SK-N-SH (cell line): Measurements from ENCODE around the gene DENND6B. TPM values are rescaled to one million over a fixed set of nuclear protein-coding genes. Genes with fewer than 3 reads are reported as not detected.
"Not testable (repeated sequence)": the region's sequence is repeated elsewhere in the genome, so short reads cannot be mapped to it uniquely, and the experiment has no call there.

Experiments
- CTCF ChIA-PET: fragments of 300-600, 350-600 bp; formaldehyde crosslinking; extraction: SDS; loops from one replicate; lab custom pipeline; 2021; lab: Yijun Ruan, JAX
- POLR2A ChIA-PET: fragments of 350-600 bp; sonication (Branson Sonifier 250); formaldehyde crosslinking; extraction: SDS; loops from one replicate; lab custom pipeline; 2020; ENCODE audit warnings: antibody characterized with exemption, inconsistent platforms; lab: Yijun Ruan, JAX
- DNase-seq: peaks from one replicate; pipeline ENCODE4 v3.0.0; 2012
- H2AFZ ChIP-seq: fragments of 200-600 bp; sonication (generic); 2 replicates; pipeline ENCODE4 v1.8.1; 2016; ENCODE audit warnings: antibody characterized with exemption, mild to moderate bottlenecking, low read depth
- H3F3A ChIP-seq: fragments of 200-600 bp; sonication (generic); replicated peaks from 2 replicates; pipeline ENCODE3; 2016; ENCODE audit warnings: antibody characterized with exemption, mild to moderate bottlenecking; ENCODE audit not compliant: insufficient read depth
- H3K27ac ChIP-seq, 2 experiments: fragments of 200-500 bp in 1 of 2; fragments of 200-600 bp in 1 of 2; sonication (Bioruptor generic) in 1 of 2; sonication (generic), shearing (Covaris generic) in 1 of 2; 2 replicates each; pipeline versions ENCODE4 v1.5.1 to v1.6.1; 2014 to 2016; ENCODE audit warnings: low read depth in 2 of 2, inconsistent platforms in 1 of 2, low read length in 1 of 2, mild to moderate bottlenecking in 1 of 2, mixed read lengths in 1 of 2
- H3K27me3 ChIP-seq: fragments of 200-600 bp; sonication (generic), shearing (Covaris generic); 2 replicates; pipeline ENCODE4 v1.6.1; 2016; ENCODE audit warnings: mixed run types; ENCODE audit not compliant: insufficient read depth
- H3K36me3 ChIP-seq, 2 experiments: fragments of 200-500 bp in 1 of 2; fragments of 200-600 bp in 1 of 2; sonication (Bioruptor generic) in 1 of 2; sonication (generic) in 1 of 2; replicated peaks in 1 of 2; 2 replicates each; pipeline versions ENCODE3 to v1.5.1; 2014 to 2016; ENCODE audit warnings: low read length in 1 of 2, mild to moderate bottlenecking in 1 of 2; ENCODE audit not compliant: insufficient read depth in 2 of 2, control insufficient read depth in 1 of 2
- H3K4me1 ChIP-seq, 2 experiments: fragments of 200-500 bp in 1 of 2; fragments of 200-600 bp in 1 of 2; sonication (Bioruptor generic) in 1 of 2; sonication (generic), shearing (Covaris generic) in 1 of 2; 2 replicates each; pipeline versions ENCODE4 v1.5.1 to v1.6.1; 2014 to 2016; ENCODE audit warnings: low read depth in 1 of 2, low read length in 1 of 2, mixed run types in 1 of 2; ENCODE audit not compliant: insufficient read depth in 2 of 2, control insufficient read depth in 1 of 2
- H3K4me2 ChIP-seq: fragments of 200-600 bp; sonication (generic), shearing (Covaris generic); 2 replicates; pipeline ENCODE4 v1.6.1; 2017; ENCODE audit warnings: mixed run types
- H3K4me3 ChIP-seq, 2 experiments: fragments of 200-500 bp in 1 of 2; fragments of 200-600 bp in 1 of 2; sonication (Bioruptor generic) in 1 of 2; sonication (generic), shearing (Covaris generic) in 1 of 2; 2 replicates each; pipeline versions ENCODE4 v1.5.1 to v1.8.1; 2014 to 2016; ENCODE audit warnings: low read depth in 2 of 2, inconsistent platforms in 1 of 2, low read length in 1 of 2, mild to moderate bottlenecking in 1 of 2, mixed read lengths in 1 of 2, moderate library complexity in 1 of 2
- H3K79me2 ChIP-seq: fragments of 200-600 bp; sonication (generic); 2 replicates; pipeline ENCODE4 v1.8.1; 2017; ENCODE audit warnings: mild to moderate bottlenecking; ENCODE audit not compliant: insufficient read depth
- H3K9ac ChIP-seq: fragments of 200-600 bp; sonication (generic); 2 replicates; pipeline ENCODE4 v1.6.1; 2017; ENCODE audit warnings: mixed run types
- H3K9me2 ChIP-seq: fragments of 200-600 bp; sonication (generic); 2 replicates; pipeline ENCODE4 v1.6.1; 2017; ENCODE audit warnings: mixed run types
- H3K9me3 ChIP-seq: fragments of 200-600 bp; sonication (generic); 2 replicates; pipeline ENCODE4 v1.6.1; 2017; ENCODE audit warnings: mixed run types, mild to moderate bottlenecking, moderate library complexity
- H4K20me1 ChIP-seq: fragments of 200-600 bp; sonication (generic); 2 replicates; pipeline ENCODE4 v1.6.1; 2017; ENCODE audit warnings: mild to moderate bottlenecking, mixed run types; ENCODE audit not compliant: insufficient read depth
- CHD2 ChIP-seq: fragments of 150-350 bp; IDR thresholded peaks from 2 replicates; pipeline ENCODE4 v1.6.1; 2018; ENCODE audit warnings: low read length; ENCODE audit not compliant: partially characterized antibody
- EP300 ChIP-seq, 2 experiments: IDR thresholded peaks; 2 replicates each; pipeline versions ENCODE4 v1.4.0 to v1.6.1; 2012; ENCODE audit warnings: borderline replicate concordance in 1 of 2, low read depth in 1 of 2, low read length in 1 of 2
- FOSL2 ChIP-seq: IDR thresholded peaks from 2 replicates; pipeline ENCODE4 v1.4.0; 2012; ENCODE audit warnings: low read depth, mild to moderate bottlenecking, moderate library complexity, borderline replicate concordance
- FOXJ3 ChIP-seq: sonication (generic); formaldehyde crosslinking; IDR thresholded peaks from 2 replicates; pipeline ENCODE4 v1.5.1; 2020; ENCODE audit warnings: mild to moderate bottlenecking, missing genetic modification reagents
- FOXM1 ChIP-seq: IDR thresholded peaks from 2 replicates; pipeline ENCODE4 v1.4.0; 2012; ENCODE audit warnings: low read depth, mild to moderate bottlenecking
- IRF3 ChIP-seq: fragments of 150-350 bp; IDR thresholded peaks from 2 replicates; pipeline ENCODE4 v1.6.1; 2016; ENCODE audit warnings: mild to moderate bottlenecking, low read depth, low read length
- MXI1 ChIP-seq: IDR thresholded peaks from 2 replicates; pipeline ENCODE4 v1.6.1; 2012; ENCODE audit warnings: mild to moderate bottlenecking, low read depth, low read length, improper control_type of control experiment
- NFIC ChIP-seq: IDR thresholded peaks from 2 replicates; pipeline ENCODE4 v1.4.0; 2012; ENCODE audit warnings: borderline replicate concordance
- NRF1 ChIP-seq: IDR thresholded peaks from 2 replicates; pipeline ENCODE4 v1.6.1; 2012; ENCODE audit warnings: low read depth, mild to moderate bottlenecking, low read length
- PBX3 ChIP-seq: IDR thresholded peaks from 2 replicates; pipeline ENCODE4; 2012
- POLR2AphosphoS5 ChIP-seq: IDR thresholded peaks from 2 replicates; pipeline ENCODE4 v1.6.1; 2012; ENCODE audit warnings: low read depth, low read length
- TAF1 ChIP-seq: IDR thresholded peaks from 2 replicates; pipeline ENCODE4 v1.6.1; 2012; ENCODE audit warnings: low read depth, mild to moderate bottlenecking, low read length, moderate library complexity, borderline replicate concordance
- TEAD4 ChIP-seq: IDR thresholded peaks from 2 replicates; pipeline ENCODE4 v1.4.0; 2012; ENCODE audit warnings: mild to moderate bottlenecking, borderline replicate concordance; ENCODE audit not compliant: insufficient read depth
- USF1 ChIP-seq: IDR thresholded peaks from 2 replicates; pipeline ENCODE4 v1.4.0; 2012; ENCODE audit warnings: low read depth, borderline replicate concordance
- ZBTB33 ChIP-seq: IDR thresholded peaks from 2 replicates; pipeline ENCODE4 v1.4.0; 2012; ENCODE audit warnings: low read depth, borderline replicate concordance
- WGBS: methylation state at CpG from one replicate; pipeline ENCODE4 v1.1.6; 2017; ENCODE audit warnings: low lambda C conversion rate; 5-methylcytosine and 5-hydroxymethylcytosine counted together
- polyA plus RNA-seq, 3 experiments: library from polyadenylated mRNA; depleted of rRNA; stranded (reverse); fragments of >200 nt; gene quantifications; 2 replicates each; pipeline ENCODE4 v1.2.3, GENCODE V29; 2012
- TF ChIP-seq, protein P1 (sequence below): IDR thresholded peaks from 2 replicates; pipeline ENCODE4 v1.4.0; 2012; ENCODE audit warnings: low read depth
- TF ChIP-seq, protein P2 (sequence below): IDR thresholded peaks from 2 replicates; pipeline ENCODE4 v1.6.1; 2012; ENCODE audit warnings: mild to moderate bottlenecking, low read depth, low read length, moderate library complexity

Gene DENND6B
- polyA plus RNA-seq, 1 of the 3 experiments (the other 2 are of a cell fraction) = 5.6 TPM

DNA sequence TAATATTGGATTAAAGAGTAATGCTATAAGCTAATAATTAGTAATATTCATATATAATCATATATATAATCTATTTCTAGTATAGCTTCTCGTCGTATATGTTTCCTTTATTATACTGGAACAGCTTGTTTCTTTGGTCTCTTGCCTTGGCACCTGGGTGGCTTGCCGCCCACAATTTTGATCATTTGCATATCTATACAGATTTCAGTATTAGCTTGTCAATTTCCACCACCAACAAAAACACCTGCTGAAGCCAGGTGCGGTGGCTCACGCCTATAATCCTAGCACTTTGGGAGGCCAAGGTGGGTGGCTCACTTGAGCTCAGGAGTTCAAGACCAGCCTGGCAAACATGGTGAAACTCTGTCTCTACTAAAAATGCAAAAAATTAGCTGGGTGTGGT is 7.6 kb upstream of the DENND6B start:
- 91% methylated on average over 5 of the region's 5 CpGs for WGBS
- H3K4me2 ChIP-seq, H4K20me1 ChIP-seq, POLR2A ChIA-PET, H3K27me3 ChIP-seq, H3K79me2 ChIP-seq, H2AFZ ChIP-seq, H3K4me1 ChIP-seq, H3K9me3 ChIP-seq, H3K4me3 ChIP-seq, H3K27ac ChIP-seq, H3K36me3 ChIP-seq, DNase-seq, H3K9ac ChIP-seq, H3K9me2 ChIP-seq: not testable (repeated sequence)
- H3F3A ChIP-seq = peaks cover 18% of the 10 kb centered on the region
- CTCF ChIA-PET = interaction anchor here (0.9 kb wide), 2 partner anchors 8 to 83 kb away, joined by 3 read pairs; no protein-coding TSS in a partner anchor

- no peak overlapping the region for H3K4me2 ChIP-seq
- no peak overlapping the region for H3K9ac ChIP-seq
- no peaks in the 10 kb centered on the region for H3K9me3 ChIP-seq
- WGBS = 85% methylated on average over 6 of the region's 6 CpGs
- peaks cover 12% of the 10 kb centered on the region for H3K79me2 ChIP-seq
- ChIA-PET POLR2A (interaction anchor here (2.1 kb wide), 1 partner anchor 13 kb away, joined by 5 read pairs; no protein-coding TSS in a partner anchor), CTCF (interaction anchor here (1.0 to 8.0 kb wide), 4 partner anchors 10 to 68 kb away, joined by 3 to 101 read pairs (median 44); partner anchors contain the start of gene MAPK12)
- H2AFZ ChIP-seq = no peak overlapping the region
- no peaks in the 10 kb centered on the region for H3K27me3 ChIP-seq
- H3K36me3 ChIP-seq = no peaks in the 10 kb centered on the region
- H3K9me2 ChIP-seq = no peaks in the 10 kb centered on the region
- no peaks in the 10 kb centered on the region for H4K20me1 ChIP-seq
- H3F3A ChIP-seq = peaks cover 22% of the 10 kb centered on the region
- no peak overlapping the region for H3K4me3 ChIP-seq
- DNase-seq = no peak
- H3K27ac ChIP-seq = no peak overlapping the region
- peaks cover 6 to 12% of the 10 kb centered on the region in 2 experiments; a peak in 2 of 4 replicates for H3K4me1 ChIP-seq
- TF ChIP-seq TAF1 = no peak
- TF ChIP-seq FOXM1 = no peak
- TF ChIP-seq ZBTB33 = no peak
- no peak for TF ChIP-seq IRF3
- TF ChIP-seq CHD2 = no peak
- TF ChIP-seq, protein P1, sequence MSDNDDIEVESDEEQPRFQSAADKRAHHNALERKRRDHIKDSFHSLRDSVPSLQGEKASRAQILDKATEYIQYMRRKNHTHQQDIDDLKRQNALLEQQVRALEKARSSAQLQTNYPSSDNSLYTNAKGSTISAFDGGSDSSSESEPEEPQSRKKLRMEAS = no peak
- TF ChIP-seq FOXJ3 (CRISPR knock-in tag) = no peak
- no peak for TF ChIP-seq NRF1
- TF ChIP-seq MXI1 = no peak
- TF ChIP-seq USF1 = no peak
- no peak for TF ChIP-seq NFIC
- no peak for TF ChIP-seq EP300 (IDR thresholded peaks at IDR 0.05; ENCODE audit: borderline replicate concordance in 1 of 2, low read depth in 1 of 2, low read length in 1 of 2)
- no peak for TF ChIP-seq PBX3
- no peak for TF ChIP-seq FOSL2
- TF ChIP-seq, protein P2, sequence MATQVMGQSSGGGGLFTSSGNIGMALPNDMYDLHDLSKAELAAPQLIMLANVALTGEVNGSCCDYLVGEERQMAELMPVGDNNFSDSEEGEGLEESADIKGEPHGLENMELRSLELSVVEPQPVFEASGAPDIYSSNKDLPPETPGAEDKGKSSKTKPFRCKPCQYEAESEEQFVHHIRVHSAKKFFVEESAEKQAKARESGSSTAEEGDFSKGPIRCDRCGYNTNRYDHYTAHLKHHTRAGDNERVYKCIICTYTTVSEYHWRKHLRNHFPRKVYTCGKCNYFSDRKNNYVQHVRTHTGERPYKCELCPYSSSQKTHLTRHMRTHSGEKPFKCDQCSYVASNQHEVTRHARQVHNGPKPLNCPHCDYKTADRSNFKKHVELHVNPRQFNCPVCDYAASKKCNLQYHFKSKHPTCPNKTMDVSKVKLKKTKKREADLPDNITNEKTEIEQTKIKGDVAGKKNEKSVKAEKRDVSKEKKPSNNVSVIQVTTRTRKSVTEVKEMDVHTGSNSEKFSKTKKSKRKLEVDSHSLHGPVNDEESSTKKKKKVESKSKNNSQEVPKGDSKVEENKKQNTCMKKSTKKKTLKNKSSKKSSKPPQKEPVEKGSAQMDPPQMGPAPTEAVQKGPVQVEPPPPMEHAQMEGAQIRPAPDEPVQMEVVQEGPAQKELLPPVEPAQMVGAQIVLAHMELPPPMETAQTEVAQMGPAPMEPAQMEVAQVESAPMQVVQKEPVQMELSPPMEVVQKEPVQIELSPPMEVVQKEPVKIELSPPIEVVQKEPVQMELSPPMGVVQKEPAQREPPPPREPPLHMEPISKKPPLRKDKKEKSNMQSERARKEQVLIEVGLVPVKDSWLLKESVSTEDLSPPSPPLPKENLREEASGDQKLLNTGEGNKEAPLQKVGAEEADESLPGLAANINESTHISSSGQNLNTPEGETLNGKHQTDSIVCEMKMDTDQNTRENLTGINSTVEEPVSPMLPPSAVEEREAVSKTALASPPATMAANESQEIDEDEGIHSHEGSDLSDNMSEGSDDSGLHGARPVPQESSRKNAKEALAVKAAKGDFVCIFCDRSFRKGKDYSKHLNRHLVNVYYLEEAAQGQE = no peak
- TF ChIP-seq TEAD4 = no peak
- TF ChIP-seq POLR2AphosphoS5 = no peak
Observed at GRCh38 chr22:50329236-50329635, 2.4 kb upstream of the DENND6B start.
